Stimulated activated CD4-positive, alpha-beta T cell treated with anti-CD3 and anti-CD28 coated beads, TNF-alpha, amount 100 ng/mL, for 24 hours (primary cell): ENCODE data around the gene VAMP3.

ENCODE experiments used
- DNase-seq, 3 experiments: peaks; one replicate each; pipeline ENCODE4 v3.0.0-alpha.2; 2020; ENCODE audit warnings: low read depth in 3 of 3

The VAMP3 gene, protein sequence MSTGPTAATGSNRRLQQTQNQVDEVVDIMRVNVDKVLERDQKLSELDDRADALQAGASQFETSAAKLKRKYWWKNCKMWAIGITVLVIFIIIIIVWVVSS

DNA sequence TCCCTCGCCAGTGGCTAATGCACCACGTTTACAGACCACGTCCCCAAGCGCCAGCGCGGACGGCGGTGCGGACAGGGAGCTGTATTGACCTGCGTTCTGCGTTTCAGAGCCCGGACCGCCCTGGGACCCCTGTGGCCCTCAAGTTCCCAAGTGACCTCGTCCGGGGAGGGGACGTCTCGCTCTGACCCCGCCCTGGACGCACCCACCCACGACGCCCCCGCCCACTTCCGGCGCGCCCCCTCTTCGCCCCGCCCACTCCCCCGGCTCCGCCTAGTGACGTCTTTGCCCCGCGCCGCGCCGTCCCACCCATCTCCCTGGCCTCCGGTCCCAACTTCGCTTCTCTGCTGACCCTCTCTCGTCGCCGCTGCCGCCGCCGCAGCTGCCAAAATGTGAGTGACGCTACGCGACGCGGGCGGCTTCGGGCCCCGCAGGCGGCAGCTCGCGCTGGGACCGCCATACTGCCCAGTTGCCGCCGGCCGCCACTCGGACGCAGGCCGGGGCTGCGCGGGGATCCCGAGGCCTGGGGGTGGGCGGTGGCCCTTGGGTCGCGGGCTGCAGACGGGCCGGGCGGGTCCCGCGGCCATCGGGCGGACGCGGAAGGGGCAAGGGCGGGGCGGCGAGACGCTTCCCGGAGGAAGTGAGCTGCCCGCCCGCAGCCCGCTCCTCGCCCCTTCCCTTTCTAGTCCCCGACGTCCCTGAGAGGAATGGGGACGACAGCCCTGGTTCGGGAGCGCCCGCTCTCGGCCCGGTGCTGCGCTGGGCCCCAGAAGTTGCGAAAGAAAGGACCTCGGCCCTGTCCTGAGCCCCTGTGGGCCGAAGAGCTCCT, at the start of gene VAMP3:
Gene VAMP3, plus strand, starts transcription at position 300 of the 826 bp plus-strand sequence. Its CDS starts 88 bp downstream, at position 388.
- peak; percentile 75 to 85 (median 78) for DNase-seq

DNA sequence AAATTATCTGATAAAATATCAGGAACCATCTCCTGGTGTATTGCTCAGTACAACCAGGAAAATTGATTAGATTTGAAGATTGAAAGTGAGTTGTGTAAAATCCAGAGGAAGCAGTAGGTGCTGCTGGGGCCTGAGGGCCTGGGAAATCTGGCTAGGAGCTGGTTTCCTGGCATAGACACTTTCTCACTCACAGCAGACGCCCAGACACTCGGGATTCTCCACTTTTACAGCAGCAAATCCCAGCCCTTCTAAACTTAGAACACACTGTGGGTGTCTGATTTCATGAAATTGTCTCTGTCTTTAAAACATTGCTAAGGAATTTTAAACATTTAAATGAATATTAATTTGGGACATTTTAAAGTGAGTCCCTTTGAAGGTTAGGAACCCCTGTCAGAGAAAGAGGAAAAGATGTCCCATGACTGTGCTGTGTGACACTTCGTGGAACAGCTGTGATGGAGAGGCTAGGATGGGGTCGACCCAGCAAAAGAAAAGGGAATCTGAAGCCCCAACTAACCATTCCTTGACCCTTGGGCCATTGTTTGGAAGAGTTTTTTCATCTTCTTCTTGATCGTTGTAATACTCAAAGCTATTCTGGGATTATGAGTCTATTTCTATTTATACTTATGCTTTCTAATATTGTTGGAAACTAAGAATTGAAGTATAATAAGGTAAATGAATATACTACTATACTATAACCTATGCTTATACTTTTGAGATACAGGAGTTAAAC, 49.0 kb upstream of the VAMP3 start:
- DNase-seq = no peak

DNA sequence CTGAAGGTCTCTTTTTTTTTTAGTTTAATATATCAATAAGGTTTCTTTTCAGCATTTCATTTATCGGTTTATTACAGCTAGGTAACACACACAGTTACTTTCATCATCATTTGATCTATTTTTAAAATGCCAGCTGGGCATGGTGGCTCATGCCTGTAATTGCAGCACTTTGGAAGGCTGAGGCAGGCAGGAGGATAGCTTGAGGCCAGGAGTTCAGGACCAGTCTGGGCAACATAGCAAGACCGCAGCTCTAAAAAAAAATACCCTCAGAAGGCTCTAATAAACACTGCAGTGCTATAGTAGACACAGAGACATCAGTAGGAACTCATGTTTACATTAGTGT, 48.5 kb upstream of the VAMP3 start:
- no peak for DNase-seq

DNA sequence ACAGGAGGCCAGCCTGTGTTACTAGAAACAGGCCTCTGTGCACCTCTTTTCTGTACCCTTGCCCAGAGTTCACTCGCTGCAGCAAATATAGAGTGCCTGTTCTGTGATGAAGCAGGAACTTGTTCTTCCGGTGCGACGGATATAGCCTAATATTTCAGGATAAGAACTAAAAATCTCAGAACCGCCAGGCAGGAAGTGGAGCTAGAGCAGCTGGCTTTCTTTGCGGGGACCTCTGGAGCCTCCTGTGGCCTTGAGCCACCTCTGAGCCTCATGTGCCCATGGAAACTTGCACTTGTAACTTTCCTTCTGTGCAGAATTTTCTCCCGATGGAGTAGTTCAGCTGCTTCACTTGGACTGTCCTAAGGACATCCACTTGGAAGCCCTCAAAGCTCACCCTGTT, 44.5 kb upstream of the VAMP3 start:
- no peak for DNase-seq

DNA sequence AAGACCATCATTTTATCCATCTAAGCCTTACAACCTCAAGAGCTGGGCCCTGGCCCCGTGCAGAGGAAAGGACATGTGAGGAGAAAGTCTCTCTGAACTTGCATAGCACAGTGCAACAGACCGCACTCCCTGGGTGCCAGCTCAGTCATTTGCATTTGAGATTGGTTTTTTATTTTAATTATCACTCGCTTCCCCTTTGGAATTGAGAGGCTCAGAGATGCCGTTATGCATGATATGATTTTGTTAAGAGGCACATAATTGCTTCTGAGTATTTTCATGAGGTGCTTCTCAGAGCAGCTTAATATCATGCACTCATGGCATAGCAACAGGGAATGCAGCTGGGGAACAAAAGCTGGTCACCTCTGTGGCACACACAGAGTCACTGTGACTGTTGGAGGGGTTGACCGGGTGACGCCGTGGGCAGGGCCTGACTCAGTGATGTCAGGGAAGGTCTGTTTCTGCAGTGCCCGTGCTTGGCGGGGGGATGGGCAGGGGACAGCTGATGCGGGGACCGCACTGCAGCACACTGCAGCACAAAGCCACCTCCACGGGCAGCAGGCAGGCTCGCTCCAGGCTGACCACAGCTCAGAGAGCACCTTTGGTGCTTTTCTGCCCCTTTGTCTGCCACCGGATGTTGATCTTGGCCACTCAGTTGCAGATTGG, 43.2 kb upstream of the VAMP3 start:
- DNase-seq = no peak

DNA sequence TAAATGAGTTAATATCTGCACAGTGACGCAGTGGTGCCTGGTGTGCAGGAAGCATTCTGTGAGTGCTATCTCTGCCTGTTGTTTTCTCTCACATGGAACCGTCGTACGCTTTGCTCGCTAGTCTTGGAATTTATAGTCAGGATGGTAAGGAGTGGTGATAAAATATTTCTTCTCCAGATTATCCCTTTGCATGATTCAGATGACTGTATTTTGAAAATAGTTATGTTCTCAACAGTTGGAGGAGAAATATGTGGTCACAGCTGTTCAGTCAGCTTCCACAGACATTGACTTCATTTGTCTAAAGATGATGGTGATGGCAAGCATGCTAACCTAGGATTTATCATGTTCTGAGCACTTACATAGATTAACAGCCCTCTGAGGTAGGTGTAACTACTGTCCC, 41.3 kb upstream of the VAMP3 start:
- DNase-seq = no peak

DNA sequence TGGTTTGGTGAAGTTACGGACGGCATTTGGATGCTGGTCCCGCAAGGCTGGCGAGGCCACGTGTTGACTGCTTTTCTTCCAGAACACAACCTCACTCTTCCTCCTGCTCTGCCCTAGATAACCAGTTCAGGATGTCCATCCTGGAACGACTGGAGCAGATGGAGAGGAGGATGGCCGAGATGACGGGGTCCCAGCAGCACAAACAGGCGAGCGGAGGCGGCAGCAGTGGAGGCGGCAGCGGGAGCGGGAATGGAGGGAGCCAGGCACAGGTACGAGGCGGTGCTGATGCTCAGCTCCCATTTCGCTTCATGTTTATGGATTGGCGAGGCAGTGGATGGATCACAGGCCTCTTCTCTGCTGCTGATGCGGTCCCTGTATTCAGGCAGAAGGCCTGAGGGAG, 38.8 kb upstream of the VAMP3 start:
- DNase-seq = no peak

DNA sequence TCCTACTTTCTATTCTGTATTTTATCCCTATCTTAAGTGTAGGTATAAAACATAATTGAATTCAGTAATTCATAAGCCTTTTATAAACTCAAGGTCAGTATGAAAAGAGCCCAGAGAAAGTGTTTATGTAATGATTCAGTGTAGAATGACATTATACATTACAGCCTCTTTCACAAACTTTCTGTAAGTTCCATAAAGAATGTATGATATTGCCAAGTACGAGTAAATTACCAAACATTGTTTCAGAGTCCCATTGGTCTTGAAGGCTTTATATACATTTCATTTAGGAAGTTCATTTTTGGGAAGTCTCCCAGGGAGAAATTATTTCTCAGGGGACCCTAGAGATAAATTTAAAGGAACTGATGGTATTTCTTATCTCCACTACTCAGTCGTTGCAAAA, 37.8 kb upstream of the VAMP3 start:
- no peak for DNase-seq

DNA sequence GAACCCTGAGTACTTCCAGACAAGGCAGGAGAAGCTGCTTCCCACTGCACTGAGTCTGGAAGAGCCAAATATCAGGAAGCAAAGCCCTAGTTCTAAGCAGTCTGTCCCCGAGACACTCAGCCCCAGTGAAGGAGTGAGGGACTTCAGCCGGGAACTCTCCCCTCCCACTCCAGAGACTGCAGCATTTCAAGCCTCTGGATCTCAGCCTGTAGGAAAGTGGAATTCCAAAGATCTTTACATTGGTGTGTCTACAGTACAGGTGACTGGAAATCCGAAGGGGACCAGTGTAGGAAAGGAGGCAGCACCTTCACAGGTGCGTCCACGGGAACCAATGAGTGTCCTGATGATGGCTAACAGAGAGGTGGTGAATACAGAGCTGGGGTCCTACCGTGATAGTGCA, 33.1 kb upstream of the VAMP3 start:
- DNase-seq = no peak

DNA sequence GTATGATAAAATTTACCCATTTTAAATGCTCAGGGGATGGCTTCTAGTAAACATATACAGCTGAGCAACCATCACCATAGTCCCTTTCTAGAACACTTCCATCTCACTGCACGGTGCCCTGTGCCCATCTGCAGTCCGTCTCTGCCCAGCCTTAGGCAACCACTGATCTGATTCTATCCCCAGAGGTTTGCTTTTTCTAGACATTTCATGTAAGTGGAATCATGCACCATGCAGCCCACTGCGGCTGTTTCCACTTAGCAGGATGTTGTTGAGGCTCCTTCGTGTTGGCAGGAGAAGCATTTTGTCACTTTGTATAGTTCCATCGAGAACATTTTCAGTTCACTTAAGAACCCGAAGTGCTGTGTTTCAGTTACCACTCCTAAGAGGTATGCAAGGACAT, 27.8 kb upstream of the VAMP3 start:
- DNase-seq = no peak

DNA sequence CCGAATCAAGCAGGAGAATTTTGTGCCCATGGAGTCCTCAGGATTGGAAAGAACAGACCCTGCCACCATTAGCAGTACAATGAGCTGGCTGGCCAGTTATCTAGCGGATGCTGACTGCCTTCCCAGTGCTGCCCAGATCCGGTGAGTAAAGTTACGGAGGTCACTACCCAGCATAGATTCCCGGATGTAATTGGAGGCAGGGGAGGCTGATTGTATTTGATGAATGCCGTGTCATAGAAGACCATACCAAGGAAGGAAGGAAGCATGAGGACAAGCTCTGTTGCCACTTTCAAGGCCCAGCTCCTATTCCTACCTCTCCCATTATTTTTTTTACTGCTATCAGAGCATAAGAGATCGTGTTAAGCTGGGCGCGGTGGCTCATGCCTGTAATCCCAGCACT, 26.2 kb upstream of the VAMP3 start:
- no peak for DNase-seq

DNA sequence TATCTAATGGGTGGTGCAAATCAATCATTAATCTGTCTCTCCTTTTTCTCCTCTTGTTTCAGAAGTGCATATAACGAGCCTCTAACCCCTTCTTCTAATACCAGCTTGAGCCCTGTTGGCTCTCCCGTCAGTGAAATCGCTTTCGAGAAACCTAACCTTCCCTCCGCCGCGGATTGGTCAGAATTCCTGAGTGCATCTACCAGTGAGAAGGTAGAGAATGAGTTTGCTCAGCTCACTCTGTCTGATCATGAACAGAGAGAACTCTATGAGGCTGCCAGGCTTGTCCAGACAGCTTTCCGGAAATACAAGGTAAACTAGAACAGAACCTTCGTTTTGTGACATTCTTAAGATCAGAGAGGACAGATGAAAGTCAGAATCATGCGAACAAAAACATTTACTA, 25.3 kb upstream of the VAMP3 start:
- no peak for DNase-seq

DNA sequence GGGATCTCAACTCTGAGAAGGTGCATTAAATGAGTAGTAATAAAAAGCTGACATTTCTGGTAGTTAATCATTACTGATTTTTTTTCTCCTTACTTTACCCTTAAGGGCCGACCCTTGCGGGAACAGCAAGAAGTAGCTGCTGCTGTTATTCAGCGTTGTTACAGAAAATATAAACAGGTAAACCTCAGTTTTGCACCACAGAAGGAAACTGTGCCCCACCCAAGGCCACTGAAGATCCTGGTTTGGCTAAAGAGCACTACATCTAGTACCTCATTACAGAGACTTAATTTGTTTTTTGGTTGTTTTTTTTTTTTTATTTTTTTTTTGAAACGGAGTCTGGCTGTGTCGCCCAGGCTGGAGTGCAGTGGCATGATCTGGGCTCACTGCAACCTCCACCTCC, 23.5 kb upstream of the VAMP3 start:
- DNase-seq = no peak

DNA sequence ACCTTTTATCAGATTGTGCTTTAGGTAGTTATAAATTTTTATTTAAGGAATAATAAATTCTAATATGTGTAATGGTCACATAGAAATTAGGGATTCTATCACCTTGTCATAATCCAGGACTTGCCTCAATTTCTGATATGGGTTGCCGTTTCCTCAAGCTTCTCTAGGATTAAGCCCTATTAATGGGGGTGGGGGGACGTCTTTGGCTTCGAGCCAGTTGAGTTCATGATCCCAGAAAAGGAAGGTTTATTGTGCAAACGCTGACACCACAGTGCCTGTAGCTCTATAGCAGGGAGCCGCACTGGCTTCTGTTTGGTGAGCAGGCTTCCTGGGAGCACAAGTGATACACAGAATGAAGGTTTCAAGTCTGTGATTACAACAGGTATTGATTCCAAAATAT, 22.0 kb upstream of the VAMP3 start:
- DNase-seq = no peak

DNA sequence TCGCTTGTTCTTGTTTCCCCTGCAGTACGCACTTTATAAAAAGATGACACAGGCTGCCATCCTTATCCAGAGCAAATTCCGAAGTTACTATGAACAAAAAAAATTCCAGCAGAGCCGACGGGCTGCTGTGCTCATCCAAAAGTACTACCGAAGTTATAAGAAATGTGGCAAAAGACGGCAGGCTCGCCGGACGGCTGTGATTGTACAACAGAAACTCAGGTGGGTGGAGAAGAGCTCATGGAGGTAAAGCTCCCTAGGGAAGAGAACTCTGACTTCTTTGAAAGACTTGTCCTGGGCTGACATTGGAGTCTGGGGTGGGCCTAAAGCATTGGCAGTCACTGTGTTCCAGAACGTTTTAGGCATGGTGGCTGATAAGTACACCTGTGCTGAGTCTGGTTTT, 19.9 kb upstream of the VAMP3 start:
- no peak for DNase-seq

DNA sequence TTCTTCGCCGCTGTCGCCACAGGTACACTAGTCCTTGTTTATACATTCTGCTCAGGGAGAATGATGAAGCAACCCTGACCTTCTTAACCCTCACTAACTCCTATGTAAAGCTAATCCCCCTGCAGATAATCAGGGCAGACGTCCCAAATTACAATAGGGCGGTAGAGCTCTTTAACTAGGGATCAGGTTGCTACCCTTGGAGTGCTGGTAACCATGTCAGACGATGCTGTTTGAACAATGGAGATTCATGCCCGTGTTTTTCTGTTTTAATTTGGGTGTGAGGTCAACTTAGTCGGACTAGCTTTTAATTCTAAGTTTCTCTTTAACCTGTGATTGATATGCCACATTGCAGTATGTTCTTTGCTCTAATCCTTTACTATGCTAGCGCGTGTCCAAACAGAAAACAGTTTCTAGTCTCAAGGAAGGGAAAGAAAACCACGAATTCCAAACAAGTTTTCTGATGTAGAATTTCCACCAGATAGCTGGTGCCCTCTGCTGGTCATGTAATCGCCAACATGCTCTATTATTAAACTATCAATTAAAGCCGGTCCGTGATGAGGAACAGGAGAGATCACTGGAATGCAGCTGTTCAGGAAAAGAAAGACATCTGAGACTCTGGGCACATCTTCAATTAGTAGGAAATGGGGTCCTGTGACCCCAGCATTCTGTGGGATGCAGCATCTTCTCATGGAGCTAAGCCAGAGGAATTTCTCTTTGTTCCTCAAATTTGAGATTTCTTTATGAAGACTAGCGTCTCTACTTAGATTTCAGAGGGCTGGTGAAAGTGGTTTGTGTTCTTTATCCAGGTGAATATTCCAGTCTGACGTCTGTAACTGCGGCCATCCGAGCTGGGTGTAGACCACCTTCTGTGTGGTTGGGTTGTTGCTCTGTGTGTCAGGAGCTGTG, 18.3 kb upstream of the VAMP3 start:
- DNase-seq = peak; percentile 9 to 30 (median 26)

DNA sequence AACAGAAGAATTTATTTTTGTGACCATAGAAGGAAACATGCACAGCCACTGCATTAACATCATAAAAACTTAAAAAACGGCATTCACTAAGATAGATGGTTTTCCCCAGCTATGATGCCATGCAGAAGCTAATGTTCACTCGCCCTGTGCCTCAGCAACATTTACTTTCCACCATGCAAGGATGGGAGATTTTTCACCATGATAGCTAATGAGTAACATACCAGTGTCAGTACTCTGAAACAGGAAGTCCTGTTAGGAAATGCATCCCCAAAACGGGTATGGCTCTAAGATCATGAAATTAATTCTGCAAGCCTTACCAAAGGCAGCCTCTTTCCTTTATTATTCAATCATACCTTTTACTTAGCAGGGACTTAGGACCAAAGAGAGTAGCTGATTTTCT, 17.5 kb upstream of the VAMP3 start:
- no peak for DNase-seq

DNA sequence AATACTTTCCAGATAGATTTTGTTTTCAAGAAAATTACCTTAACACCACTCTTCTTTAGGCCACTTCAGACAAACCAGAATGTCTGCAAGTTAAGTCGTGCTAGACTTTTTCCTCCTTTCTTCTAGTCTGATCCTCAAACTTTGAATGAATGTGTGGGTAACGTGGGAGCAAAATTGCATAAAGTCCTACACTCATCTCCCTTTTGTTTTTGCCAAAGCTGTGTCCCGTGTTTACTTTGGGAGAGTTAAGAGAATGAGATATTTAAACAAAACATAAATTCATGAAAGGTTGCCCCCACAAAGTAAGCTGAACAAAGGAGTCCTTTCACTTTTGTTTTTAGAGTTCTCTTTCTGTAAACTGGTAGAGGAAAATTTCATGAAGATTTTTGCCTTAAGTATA, 16.9 kb upstream of the VAMP3 start:
- DNase-seq = no peak

DNA sequence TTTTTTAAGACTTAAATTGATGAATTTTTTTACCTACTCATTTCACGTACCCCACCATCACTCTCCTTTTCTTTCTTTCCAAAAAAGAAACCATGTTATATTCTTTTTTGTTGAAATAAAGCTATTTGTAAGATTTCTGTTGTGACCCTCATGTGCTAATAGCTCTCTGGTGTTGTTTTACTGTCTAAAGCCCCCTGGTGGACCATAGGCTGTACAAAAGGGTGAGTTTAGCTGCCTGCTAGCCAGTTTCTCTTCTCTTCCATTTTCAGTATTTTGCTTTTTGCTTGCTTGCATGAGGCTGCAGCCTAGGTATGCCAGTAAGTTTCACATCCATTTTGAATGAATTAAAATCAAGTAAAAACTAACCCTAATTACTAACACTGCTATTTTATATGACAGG, 15.6 kb upstream of the VAMP3 start:
- DNase-seq = no peak

DNA sequence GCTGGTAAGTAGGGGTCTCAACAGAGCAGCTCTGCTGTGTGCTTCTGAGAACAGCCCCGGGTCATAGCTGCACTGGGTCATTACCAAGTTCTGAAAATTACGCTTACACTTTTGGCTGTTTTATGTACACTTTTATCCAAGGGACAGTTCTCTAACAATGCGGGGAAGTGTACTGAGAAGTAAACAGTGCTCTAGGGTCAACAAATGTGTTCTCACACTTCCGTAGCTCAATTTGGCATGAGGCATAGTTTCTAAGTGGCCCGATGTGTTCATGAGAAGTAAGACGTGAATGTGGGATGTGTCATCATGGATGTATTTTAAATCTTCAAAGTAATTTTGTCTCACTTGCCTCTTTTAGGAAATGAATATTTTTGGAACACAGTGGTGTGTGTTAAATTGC, 10.9 kb upstream of the VAMP3 start:
- DNase-seq = no peak

DNA sequence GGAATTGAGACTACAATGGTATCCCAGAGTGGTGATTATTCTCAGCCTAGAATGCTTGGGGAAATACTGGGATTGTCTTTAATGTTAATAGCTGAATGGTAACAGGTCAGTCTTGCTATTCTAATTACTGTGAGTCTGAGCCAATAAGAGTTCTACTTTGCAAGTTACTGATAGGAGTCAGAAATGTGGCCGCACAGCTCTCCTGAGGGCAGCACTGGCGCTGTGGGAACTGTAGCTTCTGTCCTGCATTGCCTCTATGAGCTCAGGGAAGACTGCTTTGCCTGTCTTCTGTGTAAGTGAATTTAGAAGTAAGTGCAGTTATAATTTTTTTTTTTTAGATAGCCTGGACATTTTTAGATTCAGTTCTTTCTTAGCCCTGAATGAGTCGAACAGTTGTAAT, 10.0 kb upstream of the VAMP3 start:
- DNase-seq = no peak

DNA sequence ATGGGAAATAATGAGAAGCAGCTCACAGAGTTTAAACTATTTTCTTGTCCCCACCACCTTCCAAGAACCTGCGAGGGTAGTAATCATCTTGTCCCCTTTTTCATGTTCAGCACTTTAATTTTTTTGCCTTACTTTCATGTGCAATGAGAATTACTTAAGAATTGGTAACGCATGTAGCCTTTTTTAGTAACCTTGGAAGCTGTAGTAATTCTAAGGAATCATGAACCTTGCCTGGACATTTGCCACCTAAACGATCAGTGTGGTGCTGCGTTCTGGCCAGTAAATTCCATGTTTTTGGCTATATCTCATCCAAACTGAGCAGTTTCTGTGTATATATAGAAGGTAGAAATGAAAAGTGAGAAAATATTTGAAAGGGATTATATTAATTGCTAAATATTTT, 3.9 kb upstream of the VAMP3 start:
- DNase-seq = no peak
